ENCODE measurements around the gene ADPRS. TPM values are rescaled to one million over a fixed set of nuclear protein-coding genes. Genes with fewer than 3 reads are reported as not detected.

The ADPRS gene
- total and polyA plus RNA-seq, 9 donors, result 14.9 to 52.2 (median 24.9) TPM

GRCh38 chr1:36125129-36125991 lies 36.7 kb downstream of the ADPRS start, which contains the start of gene COL8A2:
COL8A2 (minus strand) TSS chr1:36125222; CDS start chr1:36100242, 24,980 bp downstream.
- Histone ChIP-seq H3K36me3 (no peaks in the 10 kb centered on the region), H3K27me3 (no peaks in the 10 kb centered on the region), H3K4me1 (ENCODE audit: insufficient read depth) (peaks cover 6% of the 10 kb centered on the region), H3K9me3 (no peaks in the 10 kb centered on the region), H3K4me3 (peak within 1 kb of the TSS; percentile 35), H3K27ac (no peak within 1 kb of the TSS)
- 4 to 11% (median 6%) methylated on average over 31 to 77 of the region's 77 CpGs for WGBS, 3 donors
- TF ChIP-seq EP300 (IDR thresholded peaks at IDR 0.05), result no peak
- TF ChIP-seq, protein P1, sequence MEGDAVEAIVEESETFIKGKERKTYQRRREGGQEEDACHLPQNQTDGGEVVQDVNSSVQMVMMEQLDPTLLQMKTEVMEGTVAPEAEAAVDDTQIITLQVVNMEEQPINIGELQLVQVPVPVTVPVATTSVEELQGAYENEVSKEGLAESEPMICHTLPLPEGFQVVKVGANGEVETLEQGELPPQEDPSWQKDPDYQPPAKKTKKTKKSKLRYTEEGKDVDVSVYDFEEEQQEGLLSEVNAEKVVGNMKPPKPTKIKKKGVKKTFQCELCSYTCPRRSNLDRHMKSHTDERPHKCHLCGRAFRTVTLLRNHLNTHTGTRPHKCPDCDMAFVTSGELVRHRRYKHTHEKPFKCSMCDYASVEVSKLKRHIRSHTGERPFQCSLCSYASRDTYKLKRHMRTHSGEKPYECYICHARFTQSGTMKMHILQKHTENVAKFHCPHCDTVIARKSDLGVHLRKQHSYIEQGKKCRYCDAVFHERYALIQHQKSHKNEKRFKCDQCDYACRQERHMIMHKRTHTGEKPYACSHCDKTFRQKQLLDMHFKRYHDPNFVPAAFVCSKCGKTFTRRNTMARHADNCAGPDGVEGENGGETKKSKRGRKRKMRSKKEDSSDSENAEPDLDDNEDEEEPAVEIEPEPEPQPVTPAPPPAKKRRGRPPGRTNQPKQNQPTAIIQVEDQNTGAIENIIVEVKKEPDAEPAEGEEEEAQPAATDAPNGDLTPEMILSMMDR (IDR thresholded peaks at IDR 0.05), result no peak
- peak; percentile 59 to 69 (median 66) for DNase-seq
- intact Hi-C loops (cut with DNase I), result no loop called here

DNA sequence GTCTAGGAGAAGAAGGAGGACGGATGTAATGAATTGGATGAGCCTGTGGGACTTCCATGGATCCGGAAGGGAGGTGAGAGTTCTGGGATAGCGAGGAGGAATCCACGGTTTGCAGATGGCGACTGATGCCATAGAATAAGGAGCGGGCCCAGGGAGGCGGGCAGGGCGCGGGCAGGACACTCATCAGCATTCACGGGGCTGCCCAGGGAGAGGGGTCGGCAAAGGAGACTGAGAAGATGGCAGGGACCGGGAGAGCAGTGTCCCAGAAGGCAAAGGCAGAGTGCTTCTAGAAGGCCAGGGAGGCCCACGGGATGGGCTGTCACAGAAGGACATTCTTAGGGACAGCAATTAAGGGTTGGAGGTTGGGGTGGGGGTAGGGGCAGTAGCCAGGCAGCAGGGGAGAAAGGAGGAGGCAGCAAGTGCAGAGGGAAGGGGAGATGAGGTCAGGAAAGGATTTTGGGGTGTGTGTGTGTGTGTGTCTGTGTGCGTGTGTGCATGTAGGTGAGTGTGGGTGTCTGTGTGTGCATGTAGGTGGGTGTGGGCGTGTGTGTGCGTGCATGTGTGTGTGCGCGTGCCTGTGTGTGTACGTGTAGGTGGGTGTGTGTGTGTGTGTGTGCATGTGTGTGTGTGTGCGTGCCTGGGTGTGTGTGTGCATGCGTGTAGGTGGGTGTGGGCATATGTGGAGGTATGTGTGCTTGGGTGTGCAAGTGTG lies 37.5 kb downstream of the ADPRS start:
- Histone ChIP-seq H3K4me3 (no peak overlapping the region), H3K27me3 (no peaks in the 10 kb centered on the region), H3K9me3 (no peaks in the 10 kb centered on the region), H3K36me3 (no peaks in the 10 kb centered on the region), H3K4me1 (ENCODE audit: insufficient read depth) (peaks cover 6% of the 10 kb centered on the region), H3K27ac (no peak overlapping the region)
- TF ChIP-seq, protein P1 (IDR thresholded peaks at IDR 0.05), result no peak
- TF ChIP-seq EP300 (IDR thresholded peaks at IDR 0.05), result no peak
- no peak for TF ChIP-seq POLR2A (IDR thresholded peaks at IDR 0.05)
- intact Hi-C loops (cut with DNase I), result no loop called here
- 74 to 78% (median 77%) methylated on average over 21 of the region's 21 CpGs for WGBS, 3 donors
- DNase-seq, result no peak

DNA sequence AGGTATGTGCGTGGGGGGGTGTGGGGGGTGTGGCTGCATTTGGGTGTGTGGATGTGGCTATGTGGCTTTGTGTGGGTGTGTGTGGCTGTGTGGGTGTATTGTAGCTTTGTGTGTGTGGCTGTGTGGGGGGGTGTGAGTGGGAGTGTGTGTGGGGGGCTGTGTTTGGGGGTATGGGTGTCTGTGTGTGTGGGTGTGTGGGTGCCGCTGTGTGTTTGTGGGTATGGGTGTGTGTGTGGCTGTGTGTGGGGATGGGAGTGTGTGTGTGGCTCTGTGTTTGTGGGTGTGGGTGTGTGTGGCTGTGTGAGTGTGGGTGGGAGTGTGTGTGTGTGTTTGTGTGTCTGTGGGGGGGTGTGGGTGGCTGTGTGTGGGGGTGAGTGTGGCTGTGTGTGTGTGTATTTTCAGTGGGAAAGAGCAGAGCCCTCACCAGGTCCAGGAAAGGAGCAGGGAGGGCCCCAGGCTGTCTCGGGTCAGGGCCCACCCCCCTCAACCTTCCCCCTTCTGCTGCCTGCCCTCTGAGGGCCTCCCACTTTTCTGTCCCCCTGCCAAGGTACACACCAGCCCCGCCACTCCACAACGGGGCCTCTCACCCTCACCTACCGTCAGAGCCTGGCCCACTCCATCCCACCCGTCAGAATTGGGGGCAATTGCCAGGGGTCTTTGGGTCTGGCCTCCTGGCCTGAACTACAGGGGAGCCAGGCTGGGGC lies 38.3 kb downstream of the ADPRS start:
- H3K9me3 ChIP-seq, result no peaks in the 10 kb centered on the region
- TF ChIP-seq, protein P1 (IDR thresholded peaks at IDR 0.05), result no peak
- no peak for TF ChIP-seq EP300 (IDR thresholded peaks at IDR 0.05)
- TF ChIP-seq POLR2A (IDR thresholded peaks at IDR 0.05), result no peak
- DNase-seq, result no peak
- peaks cover 6% of the 10 kb centered on the region for H3K4me1 ChIP-seq (ENCODE audit: insufficient read depth)
- no peak overlapping the region for H3K27ac ChIP-seq
- 48 to 55% (median 52%) methylated on average over 7 of the region's 7 CpGs for WGBS, 3 donors
- no peak overlapping the region for H3K4me3 ChIP-seq
- intact Hi-C loops (cut with DNase I), result no loop called here
- H3K27me3 ChIP-seq, result no peaks in the 10 kb centered on the region
- H3K36me3 ChIP-seq, result no peaks in the 10 kb centered on the region

DNA sequence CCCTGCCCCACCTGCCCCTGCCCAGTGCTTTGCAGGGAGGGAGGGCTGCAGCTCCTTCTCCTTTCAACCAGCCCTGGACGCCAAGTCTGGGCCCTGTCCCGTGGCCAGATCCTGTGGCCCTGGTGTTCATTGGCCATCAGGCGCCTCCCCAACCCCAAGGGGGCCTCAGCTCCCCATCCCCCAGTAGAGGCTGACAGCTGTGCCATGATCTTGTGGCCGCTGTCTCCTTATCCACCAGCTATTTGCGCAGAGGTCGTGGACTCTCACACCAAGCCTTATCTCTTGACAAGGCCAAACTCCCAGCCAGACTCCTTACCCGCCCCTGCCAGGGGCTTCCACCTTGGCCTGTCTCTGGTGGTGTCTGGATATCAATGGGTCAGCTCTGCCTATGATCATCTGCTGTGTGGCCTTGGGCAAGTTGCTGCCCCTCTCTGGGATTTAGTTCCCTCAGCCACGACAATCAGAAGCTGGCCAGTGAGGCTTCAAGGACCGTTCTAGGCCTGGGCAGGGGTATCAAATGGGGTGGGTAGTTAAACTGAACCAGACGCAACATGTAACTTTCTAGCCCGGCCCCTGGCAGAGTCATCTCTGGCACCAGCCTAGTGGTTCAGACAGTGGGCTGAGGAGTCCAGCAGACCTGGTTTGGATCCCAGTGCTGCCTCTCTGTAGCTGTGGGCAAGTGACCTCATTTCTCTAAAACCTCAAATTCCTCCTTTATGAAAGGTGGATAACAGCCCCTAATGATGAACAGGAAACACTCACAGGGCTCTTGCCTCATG lies 39.6 kb downstream of the ADPRS start:
- no peak overlapping the region for H3K27ac ChIP-seq
- no peaks in the 10 kb centered on the region for H3K9me3 ChIP-seq
- DNase-seq, result no peak
- no peak for TF ChIP-seq EP300 (IDR thresholded peaks at IDR 0.05)
- TF ChIP-seq, protein P1 (IDR thresholded peaks at IDR 0.05), result no peak
- TF ChIP-seq POLR2A (IDR thresholded peaks at IDR 0.05), result no peak
- intact Hi-C loops (cut with DNase I), result no loop called here
- H3K4me1 ChIP-seq (ENCODE audit: insufficient read depth), result peaks cover 6% of the 10 kb centered on the region
- 79 to 85% (median 83%) methylated on average over 10 to 11 of the region's 11 CpGs for WGBS, 3 donors
- H3K4me3 ChIP-seq, result no peak overlapping the region
- H3K27me3 ChIP-seq, result no peaks in the 10 kb centered on the region
- no peaks in the 10 kb centered on the region for H3K36me3 ChIP-seq
